Measurements from ENCODE around the gene GJD3.

GJD3 gene

GRCh38 chr17:40321524-40321929, 43.0 kb downstream of the GJD3 start:
- DNase-seq = no peak

DNA sequence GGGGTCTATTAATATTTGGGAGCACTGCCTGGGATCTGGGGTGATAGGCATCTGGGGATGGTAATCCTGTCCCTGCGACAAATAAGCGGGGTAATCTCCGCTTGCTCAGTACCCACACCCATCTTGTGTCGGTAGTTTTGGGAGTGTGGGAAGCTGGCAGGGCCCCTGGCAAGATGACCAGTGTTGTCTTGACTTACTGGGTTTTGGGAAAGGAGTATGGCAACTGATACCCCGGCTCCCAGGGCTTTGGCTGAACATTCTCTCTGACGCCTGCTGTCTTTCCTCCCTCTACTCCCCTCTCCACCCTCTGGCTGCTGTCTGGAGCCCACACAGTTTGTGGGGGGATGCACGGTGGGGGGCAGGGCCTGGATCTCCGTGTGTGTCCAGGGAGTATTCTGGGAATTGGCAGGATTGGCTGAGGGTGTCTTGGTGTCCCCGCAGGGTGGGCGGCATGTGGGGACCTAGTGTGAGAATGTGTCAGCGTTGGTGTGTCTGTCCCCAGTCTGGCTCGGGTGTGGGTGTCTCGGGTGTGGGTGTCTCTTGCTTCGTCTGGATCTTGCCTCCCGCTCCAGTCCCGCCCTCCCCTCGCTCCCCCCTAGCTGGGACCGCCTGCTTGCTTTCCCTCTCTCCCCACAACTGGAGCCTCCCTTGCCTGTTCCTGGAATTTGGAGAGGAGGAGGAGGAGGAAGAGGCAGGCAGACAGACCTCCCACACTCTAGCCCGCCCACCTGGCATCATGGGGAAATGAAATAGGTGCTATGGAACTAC, 43.6 kb downstream of the GJD3 start:
- no peak for DNase-seq

DNA sequence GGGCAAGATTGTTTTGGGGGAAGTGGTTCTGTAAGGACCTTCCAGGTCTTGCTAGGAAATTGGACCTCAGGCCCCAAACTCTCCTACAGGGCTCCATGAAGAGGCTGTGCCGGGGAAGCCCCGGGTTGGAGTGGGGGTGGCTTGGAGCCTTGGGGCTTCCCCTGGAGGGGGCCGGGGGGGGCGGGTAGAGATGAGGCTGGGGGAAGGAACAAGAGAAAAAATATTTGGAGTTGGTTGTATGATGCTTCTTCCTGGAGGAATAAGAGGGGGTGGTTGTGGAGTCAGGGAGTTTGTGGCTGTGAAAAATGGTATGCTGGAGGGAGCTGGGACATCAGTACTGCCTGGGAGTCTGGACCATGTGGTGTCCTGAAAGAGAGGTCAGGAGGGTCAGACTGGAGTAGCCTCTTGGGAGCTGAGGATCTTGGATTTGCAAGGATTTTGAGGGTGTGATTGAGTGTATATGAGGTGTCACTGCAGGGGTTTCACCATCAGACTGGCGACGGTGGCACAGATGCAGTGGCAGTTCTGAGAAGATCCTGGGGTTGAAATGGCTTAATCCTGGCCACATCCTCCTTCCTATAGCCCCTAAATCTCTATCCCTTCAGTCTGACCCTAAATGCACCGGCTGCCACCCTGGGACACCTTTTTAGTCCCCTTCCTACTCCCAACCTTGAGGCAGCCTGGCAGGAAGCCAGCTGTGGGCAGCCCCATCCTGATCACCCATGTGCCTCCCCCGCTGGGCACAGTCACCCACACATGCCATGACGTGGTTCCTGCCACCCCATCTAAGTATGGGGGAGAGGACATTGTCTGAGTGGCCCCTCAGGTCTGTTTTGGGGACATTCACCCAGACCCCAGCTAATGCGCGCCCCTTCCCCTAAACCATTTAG, 44.6 kb downstream of the GJD3 start:
- no peak for DNase-seq

DNA sequence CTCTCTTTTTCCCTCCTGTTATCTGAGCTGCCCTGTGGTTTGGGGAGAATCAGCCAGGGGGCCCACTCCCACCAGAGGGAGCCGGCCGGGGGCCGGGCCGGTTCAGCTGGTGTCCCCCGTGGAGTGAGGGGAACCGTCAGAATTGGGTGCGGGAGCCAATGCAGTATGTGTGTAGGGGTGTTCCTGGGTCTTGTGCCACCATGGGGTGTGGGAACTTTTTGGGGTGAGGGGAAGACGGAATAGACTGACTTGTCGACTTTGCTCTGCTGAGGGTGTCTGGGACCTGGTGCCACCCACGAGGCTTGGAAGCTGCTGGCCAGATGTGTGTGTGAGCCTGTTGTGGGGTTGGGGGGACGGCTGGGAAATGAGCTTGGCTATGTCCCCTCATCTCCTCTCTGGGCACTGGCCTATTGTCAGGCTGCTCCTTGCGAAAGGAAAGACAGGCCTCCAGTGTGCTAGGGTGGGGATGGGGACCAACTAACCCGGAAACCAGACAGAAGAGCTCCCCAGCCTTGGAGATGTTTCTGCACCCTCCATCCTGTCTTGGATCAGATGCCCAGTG, 45.6 kb downstream of the GJD3 start:
- no peak for DNase-seq

- DNase-seq = peak; percentile 97
Measured at GRCh38 chr17:40317880-40318829, 46.4 kb downstream of the GJD3 start.

DNA sequence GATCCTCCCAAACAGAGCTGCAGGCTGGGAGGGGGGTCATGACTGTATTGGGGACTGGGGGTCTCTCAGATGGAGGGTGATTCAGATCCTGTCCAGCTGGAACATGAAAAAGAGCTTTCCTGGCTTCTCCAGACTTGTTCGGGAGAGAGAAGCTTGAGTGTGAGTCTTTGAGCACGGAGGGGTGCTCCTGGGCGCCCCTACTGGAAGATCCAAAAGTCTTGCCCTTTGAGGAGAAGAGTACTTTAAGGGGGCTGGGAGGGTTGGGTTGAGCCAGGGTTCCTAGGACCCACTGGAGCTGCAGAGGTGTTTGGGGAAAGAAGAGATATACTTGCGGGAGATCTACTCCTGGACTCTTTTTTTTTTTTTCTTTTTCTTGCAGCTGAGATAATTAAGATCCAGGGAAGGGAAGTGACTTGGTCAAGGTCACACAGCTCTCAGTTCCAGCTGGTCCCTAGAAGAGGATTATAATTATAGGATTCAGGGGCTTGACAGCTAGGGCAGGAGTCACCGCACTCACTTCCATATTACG, 47.1 kb downstream of the GJD3 start:
- DNase-seq = peak; percentile 62

DNA sequence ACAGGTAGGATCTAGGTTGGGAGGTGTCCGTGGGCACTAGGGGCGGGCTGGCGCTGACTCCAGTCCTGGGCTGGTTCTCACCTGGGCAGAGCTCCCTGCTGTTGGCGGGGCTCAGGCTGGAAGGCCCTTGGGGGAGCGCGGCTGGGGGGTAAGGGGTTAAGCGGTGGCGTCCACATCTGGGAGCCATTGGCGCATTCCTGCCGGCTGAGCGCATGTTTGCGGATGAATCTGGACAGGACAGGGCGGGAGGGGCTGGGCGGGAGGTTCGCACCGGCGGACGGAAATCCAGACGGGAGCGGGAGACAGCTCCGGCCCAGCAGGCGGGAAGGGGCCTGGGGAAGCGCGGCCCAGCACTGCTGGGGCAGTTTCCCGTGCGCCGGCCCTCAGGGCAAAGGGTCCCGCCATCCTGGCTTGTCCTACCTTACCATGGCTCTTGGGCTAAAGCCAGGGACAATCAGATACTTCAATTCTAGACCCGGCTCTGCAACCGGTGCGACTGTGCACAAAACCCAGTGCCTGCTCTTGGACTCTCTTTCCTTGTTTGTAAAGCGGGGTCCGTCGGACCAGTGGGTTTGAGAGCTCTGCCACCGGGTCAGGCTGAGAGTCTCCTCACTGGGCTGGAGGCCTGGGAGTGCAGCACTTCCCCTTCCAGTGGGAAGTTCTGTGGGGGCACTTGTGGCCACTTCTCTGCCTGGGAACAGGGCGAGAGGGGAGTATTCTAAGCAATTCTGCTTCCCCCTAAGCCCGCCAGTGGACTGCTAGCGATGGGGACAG, 47.8 kb downstream of the GJD3 start:
- DNase-seq = no peak

DNA sequence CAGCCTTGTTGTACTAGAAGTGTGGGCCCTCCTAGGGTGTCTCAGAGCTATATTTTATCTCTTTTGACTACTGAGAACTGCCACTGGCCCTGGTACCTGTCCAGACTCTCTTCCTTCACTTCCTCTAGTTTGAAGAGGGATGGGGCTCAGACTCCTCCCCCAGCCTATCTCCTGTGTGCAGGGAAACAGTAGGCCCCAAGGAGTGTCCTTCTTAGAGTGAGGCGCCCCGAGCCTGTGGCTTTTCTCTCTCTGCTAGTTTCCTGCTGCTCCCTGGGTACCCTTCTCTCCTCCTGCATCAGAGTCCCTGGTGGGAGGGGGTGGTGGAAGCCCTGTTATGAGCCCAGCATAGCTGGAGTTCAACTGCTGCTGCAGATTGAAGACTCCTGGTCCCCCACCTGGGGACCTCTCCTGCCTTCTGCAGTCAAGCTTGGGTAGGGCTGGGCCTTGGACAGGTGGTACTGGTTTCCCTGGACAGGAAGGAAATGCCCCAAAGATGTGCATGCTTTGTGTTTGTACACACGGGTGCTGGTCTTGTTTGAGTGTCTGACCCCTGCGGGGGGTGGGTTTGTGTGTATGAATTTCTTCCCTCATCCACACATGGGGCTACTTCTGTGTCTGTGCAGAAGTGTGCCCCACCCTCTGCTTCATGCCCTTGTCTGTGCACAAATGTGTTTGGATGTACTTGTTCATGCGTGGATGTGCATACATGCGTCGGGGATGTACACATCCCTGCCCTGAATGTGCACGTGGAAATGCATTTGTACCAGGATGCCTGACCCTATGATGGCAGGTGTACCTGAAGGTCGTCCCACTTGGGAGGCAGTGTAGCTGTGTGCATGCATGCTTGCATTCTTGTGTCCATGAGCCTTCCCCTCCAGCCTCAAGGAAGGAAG, 48.6 kb downstream of the GJD3 start:
- DNase-seq = no peak

DNA sequence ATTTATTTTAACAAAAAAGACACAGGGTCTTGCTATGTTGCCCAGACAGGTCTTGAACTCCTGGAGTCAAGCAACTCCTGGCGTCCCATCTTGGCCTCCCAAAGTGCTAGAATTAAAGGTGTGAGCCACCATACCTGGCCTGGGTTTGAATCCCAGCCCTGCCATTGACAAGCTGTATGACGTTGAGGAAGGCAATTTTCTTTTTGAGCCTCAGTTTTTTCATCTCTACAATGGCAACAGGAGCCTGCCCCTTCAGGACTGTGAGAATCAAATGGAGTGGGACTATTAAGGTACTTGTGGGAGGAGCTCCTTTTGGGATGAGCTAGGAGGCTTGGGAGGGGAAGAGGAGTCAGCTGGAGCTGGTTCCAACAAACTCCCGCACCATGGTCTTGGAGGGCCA, 49.3 kb downstream of the GJD3 start:
- no peak for DNase-seq

- DNase-seq = peak; percentile 96
Measured at GRCh38 chr17:40314584-40314956, 50.0 kb downstream of the GJD3 start.

DNA sequence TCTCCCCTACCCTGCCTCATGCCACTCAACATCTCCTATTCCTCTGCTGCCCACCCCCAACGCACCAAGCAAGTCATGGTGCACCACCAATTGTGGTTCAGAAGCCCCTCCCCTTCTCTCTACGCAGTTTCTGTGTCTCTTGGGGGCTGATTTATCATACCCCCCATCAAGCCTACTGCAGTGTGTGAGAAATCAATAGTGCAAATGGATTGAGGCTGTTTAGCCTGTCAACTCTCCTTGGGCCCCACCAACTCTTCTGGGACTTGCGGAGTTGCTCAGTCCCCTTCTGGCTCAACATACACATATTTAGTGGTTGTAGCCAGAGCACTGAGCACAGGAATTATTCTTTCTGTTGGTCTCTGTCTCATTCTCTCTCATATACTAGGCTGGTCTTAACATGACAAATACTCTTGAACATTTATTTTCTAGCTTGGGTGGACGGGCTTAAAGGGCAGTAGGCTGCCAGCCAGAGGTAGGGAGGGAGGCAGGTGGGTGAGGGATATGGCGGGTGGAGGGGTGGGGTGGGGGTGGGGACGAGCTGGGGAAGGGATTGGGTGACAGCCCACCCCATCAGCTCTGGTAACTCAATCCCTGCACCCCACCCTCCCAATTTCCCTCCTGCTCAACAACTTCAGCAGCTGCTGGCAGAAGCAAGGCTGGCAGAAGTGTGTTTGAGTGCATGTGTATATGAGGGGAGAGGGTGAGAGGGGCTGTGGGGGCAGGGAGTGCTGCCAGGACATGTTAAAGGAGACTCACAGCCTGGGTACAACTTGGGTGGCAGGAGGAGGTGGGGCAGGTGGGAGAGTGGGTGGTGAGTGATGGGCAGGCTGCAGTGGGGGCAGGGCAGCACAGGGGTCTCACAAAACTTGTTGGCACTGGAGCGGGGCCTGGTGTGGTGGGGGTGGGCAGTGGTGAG, 50.6 kb downstream of the GJD3 start:
- DNase-seq = no peak
